GM19193 (cell line): ENCODE measurements around the gene LMNTD2.

Experiments used
- POLR2A ChIP-seq: IDR thresholded peaks from 4 replicates; pipeline ENCODE4 v1.6.1; 2011; ENCODE audit not compliant: insufficient read depth, insufficient read length; ENCODE audit errors: extremely low read depth

Gene LMNTD2

GRCh38 chr11:575996-576768, 15.6 kb upstream of the LMNTD2 start, which contains the start of gene PHRF1:
PHRF1 (plus strand) TSS chr11:576470; CDS start chr11:581513, 5,043 bp downstream.
- peak; percentile 83 for TF ChIP-seq POLR2A

DNA sequence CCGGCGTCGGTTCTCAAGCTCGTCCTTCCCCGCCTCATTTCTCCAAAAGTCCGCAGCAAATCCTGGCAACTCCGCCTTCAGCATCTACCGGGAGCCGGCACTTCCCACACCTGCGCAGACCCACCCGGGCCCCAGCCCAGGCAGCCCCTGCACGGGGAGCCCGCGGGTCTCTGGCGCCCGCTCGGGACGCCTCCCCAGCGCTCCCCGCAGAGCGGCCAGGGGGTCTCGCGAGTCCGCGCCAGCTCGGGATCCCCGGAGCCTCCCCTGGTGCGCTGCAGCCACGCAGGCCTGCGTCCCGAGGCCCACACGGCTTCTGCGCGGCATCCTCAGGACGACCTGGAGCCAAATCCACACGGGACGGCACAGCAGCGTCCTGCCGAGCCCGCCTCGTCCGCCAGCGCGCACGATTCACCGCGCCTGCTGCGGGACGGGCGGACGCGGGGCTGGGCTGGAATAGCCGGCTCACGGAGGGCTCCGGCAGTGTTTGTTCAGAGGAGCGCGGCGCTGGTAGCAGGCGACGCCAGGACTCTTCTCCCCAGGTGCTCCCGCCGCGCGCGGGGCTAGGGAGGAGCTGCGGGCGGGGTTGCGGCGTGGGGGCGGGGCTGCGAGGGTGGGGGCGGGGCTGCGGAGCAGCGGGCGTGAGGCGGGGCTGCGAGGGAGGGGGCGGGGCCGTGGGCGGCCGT, 14.9 kb upstream of the LMNTD2 start:
- no peak for TF ChIP-seq POLR2A

GRCh38 chr11:574632-575312, 14.2 kb upstream of the LMNTD2 start:
- TF ChIP-seq POLR2A = no peak

DNA sequence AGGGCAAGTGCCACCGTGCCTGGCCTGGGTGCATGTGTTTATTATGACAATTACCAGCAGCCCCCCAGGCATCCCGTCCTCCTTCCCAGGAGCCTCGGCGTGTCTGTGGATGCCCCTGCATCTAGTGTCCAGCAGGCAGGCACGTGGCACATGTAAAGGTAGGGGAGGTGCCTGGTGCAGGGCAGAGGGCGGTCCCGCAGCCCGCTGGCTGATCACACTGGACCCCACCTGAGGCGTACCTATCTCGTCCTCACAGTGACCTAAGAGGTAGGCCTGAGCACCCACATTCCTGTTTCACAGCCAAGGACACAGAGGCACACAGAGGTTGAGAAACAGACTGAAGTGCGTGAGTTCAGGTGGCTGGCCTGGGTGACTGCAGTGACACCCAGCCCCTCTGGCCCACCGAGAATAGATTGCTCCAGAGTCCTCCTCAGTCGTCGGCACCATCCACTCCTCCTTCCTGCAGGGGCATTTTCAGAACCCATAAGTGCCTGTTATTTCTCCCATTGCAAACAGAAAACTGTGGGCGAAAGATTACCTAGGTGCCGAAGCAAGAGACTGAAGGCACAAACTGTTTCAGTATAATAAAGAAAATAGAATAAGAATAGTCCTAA, 12.7 kb upstream of the LMNTD2 start:
- no peak for TF ChIP-seq POLR2A

DNA sequence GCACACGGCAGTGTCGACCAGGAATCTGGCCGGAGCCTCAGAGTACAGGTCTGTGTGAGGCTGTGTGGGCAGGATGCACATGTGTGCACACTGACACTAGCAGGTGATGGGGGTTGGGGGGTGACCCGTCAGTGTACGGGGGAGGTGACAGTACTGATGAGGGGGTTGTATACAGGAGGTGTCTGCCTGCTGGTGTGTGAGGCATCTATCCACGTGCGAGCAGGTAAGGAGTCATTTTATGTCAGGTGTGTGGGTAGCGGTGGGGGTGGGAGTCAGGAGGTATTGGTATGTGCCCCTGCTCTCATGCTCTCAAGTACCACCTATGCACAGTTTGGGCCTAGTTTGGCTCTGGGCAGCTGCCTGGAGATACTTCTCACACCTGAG, 11.3 kb upstream of the LMNTD2 start:
- no peak for TF ChIP-seq POLR2A

DNA sequence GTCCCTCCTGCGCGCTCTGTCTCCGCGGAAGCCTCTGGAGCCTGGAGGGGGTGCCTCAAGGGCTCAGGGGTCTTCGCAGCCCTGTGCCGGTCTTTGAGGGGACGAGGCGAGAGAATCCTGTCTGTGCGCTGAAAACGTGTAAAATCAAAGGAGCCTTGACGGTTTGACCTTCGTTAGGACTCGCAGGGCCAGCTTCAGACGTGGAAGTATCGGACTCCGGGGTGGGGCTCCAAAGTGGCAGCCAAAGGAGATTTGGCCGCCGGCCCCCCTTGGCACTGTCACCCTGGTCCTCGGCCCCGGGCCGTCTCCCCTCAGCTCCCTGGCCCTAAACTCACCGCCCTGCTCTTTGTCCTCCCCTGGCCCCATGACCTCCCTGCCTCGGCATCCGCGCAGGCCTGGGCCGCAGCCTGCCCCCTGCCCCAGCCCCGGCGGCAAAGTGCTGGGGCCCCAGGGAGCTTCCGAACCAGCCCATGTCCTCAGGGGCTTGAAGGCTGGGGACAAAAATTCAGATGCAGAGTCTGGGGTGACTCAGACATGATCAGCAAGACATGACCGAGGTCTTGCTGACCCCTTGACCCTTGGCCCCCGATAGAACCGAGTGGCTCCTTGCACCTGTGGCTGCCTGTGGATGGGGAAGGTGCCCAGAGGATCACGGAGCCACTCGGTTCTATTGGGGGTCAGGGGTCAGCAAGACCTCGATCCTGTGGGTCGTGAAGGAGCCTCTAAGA, 8.8 kb upstream of the LMNTD2 start:
- no peak for TF ChIP-seq POLR2A

- peak; percentile 67 for TF ChIP-seq POLR2A
Observed at GRCh38 chr11:568306-569157, 8.0 kb upstream of the LMNTD2 start.

GRCh38 chr11:567629-568292, 7.2 kb upstream of the LMNTD2 start:
- no peak for TF ChIP-seq POLR2A

DNA sequence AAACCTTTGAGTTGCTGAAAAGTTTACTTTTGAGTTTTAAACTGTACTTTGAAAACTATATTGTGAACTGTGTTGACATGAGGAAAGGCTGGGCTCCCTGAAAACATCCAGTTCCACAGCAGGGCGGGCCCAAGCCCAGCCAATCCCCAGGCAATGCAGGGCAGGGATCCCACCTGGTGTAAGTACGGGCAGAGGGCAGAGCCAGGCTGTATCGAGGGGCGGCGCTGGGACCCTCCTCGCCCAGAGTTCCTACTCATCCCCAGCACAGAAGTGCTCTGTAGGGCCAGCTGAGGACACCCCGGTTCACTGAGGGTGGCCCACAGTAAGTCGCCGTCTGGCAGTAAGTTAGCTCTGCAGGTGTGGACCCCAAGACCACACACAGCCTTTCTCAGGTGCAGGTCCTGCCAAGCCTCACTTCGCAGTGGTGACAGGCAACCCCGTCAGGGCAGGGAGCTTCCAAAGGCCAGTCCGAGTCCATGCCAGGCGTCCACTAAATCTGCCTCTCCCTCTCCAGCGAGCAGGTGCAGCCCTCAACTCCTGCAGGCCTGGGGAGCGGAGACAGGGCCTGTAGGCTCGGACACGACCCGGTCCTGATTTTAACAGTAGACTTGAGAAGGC, 6.6 kb upstream of the LMNTD2 start:
- TF ChIP-seq POLR2A = no peak

DNA sequence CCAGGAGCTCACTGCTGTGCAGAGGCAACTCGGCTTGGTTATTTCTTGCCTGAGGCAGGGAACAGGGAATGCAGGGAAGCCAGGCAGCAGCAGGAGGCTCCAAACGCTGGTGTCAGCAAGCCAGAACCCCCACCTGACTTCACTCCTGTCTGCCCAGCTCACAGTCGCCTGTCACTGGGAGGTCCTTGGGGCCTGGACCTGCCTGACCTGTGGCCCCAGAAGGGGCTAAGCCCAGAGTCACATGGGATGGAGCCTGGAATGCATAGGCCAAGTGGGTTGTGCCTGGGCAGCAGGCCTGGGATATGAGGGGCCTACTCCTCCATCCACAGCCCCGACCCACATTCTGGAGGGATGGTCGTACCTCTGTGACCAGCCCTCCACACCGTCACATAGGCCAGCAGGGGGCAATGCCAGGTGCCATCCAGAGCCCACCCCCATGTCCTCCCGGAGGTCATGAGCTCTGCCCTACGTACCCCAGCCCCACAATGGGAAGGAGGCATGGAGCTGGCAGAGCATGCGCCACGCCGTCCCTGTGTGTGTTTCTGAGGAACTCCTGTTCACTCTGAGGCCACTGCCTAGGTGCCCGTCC, 5.5 kb upstream of the LMNTD2 start:
- TF ChIP-seq POLR2A = no peak

- TF ChIP-seq POLR2A = no peak
Observed at GRCh38 chr11:563812-564578, 3.5 kb upstream of the LMNTD2 start.

DNA sequence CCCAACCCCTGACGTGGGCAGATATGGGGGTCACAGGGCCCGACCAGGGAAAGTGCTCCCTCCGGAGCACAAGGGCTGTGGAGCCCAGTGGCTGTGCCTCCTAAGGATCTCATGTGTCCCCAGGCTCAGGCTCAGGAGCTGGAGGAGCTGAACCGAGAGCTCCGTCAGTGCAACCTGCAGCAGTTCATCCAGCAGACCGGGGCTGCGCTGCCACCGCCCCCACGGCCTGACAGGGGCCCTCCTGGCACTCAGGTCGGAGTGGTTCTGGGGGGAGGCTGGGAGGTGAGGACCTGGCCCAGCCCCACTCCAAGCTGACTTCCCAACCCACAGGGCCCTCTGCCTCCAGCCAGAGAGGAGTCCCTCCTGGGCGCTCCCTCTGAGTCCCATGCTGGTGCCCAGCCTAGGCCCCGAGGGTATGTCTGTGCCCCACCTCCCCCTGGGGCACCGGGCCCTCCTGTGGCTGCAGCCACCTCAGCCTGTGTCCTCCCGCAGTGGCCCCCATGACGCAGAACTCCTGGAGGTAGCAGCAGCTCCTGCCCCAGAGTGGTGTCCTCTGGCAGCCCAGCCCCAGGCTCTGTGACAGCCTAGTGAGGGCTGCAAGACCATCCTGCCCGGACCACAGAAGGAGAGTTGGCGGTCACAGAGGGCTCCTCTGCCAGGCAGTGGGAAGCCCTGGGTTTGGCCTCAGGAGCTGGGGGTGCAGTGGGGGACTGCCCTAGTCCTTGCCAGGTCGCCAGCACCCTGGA, 2.7 kb upstream of the LMNTD2 start:
- TF ChIP-seq POLR2A = no peak
